GM12891 (cell line): ENCODE results near the gene NFATC2.

Experiments used
- POLR2A ChIP-seq: IDR thresholded peaks from 2 replicates; pipeline ENCODE4 v1.6.1; 2011; ENCODE audit warnings: low read depth, low read length, control low read depth
- POLR2AphosphoS5 ChIP-seq: IDR thresholded peaks from 2 replicates; pipeline ENCODE4 v1.6.1; 2011; ENCODE audit warnings: low read depth, low read length, control low read depth
- SPI1 ChIP-seq: IDR thresholded peaks from 2 replicates; pipeline ENCODE4 v1.6.1; 2011; ENCODE audit warnings: low read depth, low read length, control low read depth

DNA sequence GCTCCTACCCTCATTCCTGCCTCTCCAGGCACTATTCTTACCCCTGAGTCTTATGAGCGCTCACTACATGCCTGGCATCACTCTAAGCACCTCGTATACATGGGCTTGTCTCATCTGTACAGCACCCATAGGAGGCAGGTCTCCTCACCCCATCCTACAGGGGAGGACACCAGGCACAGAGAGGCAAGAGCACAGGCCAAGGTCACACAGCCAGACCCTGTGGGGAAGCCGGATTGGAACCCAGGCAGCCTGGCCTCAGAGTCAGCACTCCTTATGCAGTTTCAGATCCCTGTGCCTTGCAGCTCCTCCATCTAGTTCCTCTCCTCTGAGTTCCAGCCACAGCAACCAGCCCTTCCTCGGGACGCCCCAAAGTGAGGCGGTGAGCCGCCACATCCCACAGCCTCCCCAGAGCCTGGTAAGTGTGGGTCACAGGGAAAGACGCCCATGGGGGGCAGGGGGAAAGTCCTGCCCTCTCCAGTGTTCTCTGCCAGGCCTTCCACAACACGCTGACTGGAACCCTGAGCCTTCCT, 103.3 kb downstream of the NFATC2 start:
- TF ChIP-seq POLR2A, result no peak
- no peak for TF ChIP-seq SPI1
- TF ChIP-seq POLR2AphosphoS5, result no peak
